DMS 273 (cell line): Measurements from ENCODE around the gene MUC20.

Source experiments
- DNase-seq: peaks from one replicate; lab custom pipeline; 2025; ENCODE audit not compliant: unreplicated experiment; lab: John Stamatoyannopoulos, UW

Gene MUC20

GRCh38 chr3:195754141-195754540 lies 33.4 kb downstream of the MUC20 start:
- DNase-seq = no peak

DNA sequence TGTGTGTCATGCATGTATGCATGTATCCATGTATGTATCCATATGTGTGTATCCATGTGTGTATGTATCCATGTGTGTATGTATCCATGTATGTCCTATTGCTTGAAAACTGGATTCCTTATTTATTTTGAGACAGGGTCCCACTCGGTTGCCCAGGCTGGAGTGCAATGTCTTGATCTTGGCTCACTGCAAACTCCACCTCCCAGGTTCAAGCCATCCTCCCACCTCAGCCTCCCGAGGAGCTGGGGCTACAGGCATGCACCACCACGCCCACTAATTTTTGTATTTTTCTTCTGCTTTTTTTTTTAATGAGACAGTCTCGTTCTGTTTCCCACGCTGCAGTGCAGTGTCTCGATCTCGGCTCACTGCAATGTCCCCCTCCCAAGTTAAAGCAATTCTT lies 34.1 kb downstream of the MUC20 start:
- no peak for DNase-seq

GRCh38 chr3:195755391-195755790 lies 34.6 kb downstream of the MUC20 start:
- DNase-seq = no peak

DNA sequence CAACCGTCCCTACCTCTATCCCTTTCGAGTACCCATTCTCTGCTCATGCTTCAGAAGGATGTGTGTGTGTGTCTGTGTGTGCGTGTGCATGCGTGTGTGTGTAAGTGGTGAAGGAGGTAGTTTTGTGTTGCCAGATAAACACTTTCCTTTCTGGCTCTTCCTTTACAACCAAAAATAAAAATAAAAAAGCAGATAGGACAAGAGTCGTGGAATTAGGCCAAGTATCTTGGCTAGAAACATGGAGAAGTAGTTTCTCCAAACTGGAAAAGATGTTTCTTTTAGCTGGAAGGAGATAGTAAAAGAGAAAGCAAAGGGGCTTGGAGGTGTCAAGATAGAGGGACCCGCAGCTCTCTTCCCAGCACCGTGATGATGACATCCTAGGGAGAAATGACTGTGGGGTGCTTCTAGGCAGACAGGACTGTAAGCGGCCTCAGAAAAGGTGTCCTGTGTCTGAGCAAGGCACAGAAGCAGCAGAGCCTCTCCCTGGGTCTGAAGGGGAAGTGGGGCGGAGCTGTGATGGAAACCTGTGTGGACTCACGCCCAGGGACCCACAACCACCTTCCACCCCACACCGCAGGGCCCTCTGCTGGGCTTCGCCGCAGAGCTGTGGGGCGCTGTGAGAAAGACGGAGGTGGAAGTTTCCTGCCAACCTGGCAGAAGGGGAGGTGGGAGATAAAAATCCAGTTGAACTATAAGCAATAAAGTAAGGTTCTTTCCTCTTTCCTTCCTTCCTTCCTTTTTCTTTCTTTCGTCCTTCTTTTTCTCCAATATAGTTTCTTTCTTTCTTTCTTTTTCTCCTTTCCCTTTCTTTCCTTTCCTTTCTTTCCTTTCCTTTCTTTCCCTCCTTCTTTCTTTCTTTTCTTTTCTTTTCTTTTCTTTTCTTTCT lies 35.3 kb downstream of the MUC20 start:
- DNase-seq = no peak

DNA sequence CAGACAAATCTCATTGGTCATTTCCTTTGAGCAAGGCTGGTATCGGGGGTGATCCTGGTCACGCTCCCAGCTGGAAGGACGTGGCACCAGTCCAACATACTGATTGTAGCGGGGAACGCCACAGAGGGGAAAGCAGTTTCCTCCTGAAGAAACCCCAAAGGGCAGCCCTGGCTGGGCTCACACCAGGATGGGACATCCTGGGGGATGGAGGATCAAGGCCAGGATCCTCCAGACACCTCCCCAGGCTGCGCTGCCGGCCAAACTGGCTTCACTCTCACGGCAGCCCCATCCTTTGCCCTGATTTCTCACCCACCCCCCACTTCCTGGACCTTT lies 36.6 kb downstream of the MUC20 start:
- peak; percentile 49 for DNase-seq

DNA sequence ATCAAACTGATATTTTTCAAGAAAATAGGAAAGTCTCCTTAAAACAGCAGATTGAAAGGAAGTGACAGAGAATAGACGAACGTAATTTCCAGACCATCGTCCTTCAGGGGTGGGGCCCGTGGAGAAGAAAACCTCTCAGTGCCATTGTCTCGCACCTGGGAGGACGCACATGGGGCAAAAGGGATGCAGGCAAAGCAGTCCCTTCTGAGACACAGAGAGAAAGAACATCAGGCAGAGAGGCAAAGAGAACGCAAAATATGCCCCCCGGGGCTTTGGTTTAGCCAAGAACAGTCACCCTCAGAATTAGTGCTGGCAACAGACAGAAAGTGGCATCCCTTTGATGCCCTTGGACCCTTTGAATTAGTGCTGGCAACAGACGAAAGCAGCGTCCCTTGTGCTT lies 37.0 kb downstream of the MUC20 start:
- no peak for DNase-seq

- DNase-seq = no peak
Observed at GRCh38 chr3:195758721-195759353, 38.1 kb downstream of the MUC20 start.

DNA sequence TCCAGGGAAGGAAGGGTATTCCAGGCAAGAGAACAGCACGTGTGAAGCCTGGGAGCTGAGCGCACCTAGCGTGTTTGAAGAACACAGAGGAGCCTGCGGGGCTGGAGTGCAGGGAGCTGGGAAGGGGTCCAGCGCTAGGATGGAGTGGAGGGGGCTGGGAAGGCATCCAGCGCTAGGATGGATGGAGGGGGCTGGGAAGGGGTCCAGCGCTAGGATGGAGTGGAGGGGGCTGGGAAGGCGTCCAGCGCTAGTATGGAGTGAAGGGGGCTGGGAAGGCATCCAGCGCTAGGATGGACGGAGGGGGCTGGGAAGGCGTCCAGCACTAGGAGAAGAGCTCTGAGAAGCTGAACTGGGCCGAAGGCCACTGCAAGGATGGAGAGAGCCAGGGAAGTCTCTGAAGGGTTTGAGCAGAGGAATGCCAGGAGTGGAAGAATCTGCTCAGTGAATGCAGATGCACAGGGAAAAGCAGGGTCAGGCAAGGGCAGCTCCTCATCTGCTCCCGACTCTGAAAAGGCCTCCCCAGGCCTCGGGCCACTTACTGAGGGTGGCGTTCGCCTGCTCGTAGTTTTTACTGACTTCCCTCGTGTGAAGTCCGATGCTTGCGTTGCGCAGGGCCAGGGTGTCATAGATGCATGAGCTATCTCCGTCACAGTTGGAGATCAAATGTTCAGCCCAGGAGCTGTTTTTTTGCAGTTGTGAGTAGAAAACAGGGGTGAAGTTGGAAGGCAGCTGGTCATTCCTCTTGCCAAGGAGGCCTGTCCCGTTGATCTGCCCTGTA lies 39.8 kb downstream of the MUC20 start:
- peak; percentile 60 for DNase-seq

- DNase-seq = no peak
Observed at GRCh38 chr3:195761123-195761566, 40.4 kb downstream of the MUC20 start.

- DNase-seq = no peak
Observed at GRCh38 chr3:195761567-195762248, 40.9 kb downstream of the MUC20 start.

DNA sequence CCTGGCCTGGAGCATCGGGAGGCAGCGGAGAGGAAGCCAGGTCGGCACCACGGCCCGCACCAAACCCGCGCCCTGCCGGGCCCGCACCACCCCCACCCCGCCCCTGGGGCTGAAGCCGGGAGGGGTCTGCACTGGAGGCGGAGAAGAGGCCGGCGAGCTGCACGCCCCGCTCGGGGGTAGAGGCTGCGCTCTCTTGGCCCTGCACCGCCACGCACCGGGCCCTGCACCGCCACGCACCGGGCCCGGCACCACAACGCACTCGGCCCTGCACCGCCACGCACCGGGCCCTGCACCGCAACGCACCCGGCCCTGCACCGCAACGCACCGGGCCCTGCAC lies 41.4 kb downstream of the MUC20 start:
- DNase-seq = no peak

DNA sequence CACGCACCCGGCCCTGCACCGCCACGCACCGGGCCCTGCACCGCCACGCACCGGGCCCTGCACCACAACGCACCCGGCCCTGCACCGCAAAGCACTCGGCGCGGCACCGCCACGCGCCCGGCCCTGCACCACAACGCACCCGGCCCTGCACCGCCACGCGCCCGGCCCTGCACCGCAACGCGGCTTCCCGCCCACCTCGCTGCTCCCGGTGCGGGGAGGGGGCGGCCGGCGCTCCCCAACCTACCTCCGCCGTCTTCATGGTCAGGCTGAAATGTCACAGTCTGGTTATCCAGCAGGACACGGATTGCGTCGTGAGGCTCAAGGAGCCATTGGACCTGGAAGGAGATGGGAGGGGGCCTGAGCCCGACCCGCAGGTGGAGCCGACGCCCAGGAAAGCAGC lies 41.8 kb downstream of the MUC20 start:
- no peak for DNase-seq

GRCh38 chr3:195763076-195763830 lies 42.5 kb downstream of the MUC20 start:
- DNase-seq = no peak

- DNase-seq = no peak
Observed at GRCh38 chr3:195763843-195764825, 43.4 kb downstream of the MUC20 start.

GRCh38 chr3:195764961-195765706 lies 44.4 kb downstream of the MUC20 start:
- DNase-seq = no peak

GRCh38 chr3:195766671-195767070 lies 45.9 kb downstream of the MUC20 start:
- no peak for DNase-seq

DNA sequence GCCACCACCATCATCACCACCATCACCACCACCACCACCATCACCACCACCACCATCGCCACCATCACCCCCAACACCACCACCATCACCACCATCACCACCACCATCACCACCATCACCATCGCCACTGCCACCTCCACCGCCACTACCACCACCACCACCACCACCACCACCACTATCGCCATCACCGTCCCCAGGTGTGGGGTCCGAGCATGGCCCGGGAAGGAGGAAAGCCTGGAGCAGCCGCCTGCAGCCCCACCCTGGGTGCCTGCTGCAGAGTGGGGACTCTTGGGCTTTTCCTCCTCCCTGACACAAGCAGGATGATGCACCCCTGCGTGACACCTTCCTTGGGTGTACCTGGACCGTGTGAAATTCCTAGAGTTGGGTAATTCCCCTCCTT lies 47.0 kb downstream of the MUC20 start:
- no peak for DNase-seq

DNA sequence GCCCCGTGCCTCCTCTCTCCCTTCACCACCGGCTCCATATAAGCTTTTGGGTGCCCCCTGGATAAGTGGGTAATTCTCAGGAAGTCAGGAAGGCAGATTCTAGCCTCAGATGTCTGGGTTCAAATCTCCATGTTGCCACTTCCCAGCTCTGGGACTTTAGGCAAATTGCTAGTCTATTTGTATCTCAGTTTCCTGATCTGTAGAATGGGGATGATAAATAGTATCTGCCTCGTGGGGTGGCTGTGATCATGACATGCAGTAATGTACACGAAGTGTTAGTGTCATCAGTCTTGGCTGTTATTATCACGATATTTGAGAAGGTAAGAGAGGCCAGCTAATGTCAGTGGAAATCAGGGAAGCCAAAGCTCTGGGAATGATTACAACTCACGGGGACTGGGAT lies 47.6 kb downstream of the MUC20 start:
- no peak for DNase-seq

DNA sequence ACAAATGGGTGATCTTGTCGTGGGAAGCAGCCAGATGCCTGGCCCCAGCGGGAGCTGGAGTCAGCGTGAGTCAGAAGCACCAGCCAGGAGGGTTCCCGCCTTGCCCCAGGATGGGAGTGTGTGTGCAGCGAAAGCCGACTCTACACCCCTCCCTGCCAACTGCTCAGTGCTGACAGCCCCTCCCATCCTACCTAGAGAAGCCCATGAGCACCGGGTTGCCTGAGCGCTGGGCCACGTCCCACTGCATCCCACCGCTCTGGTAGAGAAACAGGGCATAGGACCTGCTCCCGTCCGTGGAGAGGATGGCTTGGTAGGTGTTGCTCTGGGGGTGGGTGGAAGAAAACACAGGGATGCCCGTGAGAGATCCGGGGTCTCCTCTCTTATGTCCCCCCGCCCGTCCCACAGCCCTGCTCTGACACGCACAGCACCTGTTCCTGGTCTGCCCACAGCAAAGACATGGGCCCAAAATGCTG lies 48.1 kb downstream of the MUC20 start:
- peak; percentile 85 for DNase-seq
